ENCODE data around the gene IDH3G. TPM values are rescaled to one million over a fixed set of nuclear protein-coding genes. Genes with fewer than 3 reads are reported as not detected.

Gene IDH3G
- total and polyA plus RNA-seq, 2 experiments from 2014 or later: 41.4 to 49.0 TPM

GRCh38 chrX:153832728-153833127 is 38.6 kb upstream of the IDH3G start:
- TF ChIP-seq STAT1 (IDR thresholded peaks at IDR 0.05; ENCODE audit: unreplicated experiment) (no peak), REST (IDR thresholded peaks at IDR 0.05; ENCODE audit: unreplicated experiment) (peak; percentile 78)
- peaks cover 13% of the 10 kb centered on the region for H3K4me1 Mint-ChIP-seq
- H3K9me3 Mint-ChIP-seq: no peaks in the 10 kb centered on the region

GRCh38 chrX:153831429-153832150 is 37.4 kb upstream of the IDH3G start:
- H3K4me1 Mint-ChIP-seq: peaks cover 24% of the 10 kb centered on the region
- H3K36me3 ChIP-seq (ENCODE audit: insufficient read depth): no peaks in the 10 kb centered on the region
- H3K9me2 ChIP-seq (ENCODE audit: insufficient read depth): no peaks in the 10 kb centered on the region
- ATAC-seq (peak; percentile 10), DNase-seq (ENCODE audit: low spot score) (no peak)
- H3K27ac Mint-ChIP-seq: no peak overlapping the region
- no peaks in the 10 kb centered on the region for H4K20me1 ChIP-seq (replicated peaks; ENCODE audit: insufficient read depth)
- H3K9me3 Mint-ChIP-seq: no peaks in the 10 kb centered on the region
- H3K4me1 ChIP-seq (ENCODE audit: insufficient read depth): peaks cover 6% of the 10 kb centered on the region; the same call in 1 of the 2 replicates
- H3K27ac ChIP-seq (ENCODE audit: low read depth): no peak overlapping the region
- H3K4me3 ChIP-seq: peak overlapping the region; percentile 63
- H3K27me3 ChIP-seq (ENCODE audit: insufficient read depth): no peaks in the 10 kb centered on the region
- peak overlapping the region; percentile 74 for H3K4me3 Mint-ChIP-seq
- H3K79me2 ChIP-seq (replicated peaks; ENCODE audit: insufficient read depth): peaks cover 41% of the 10 kb centered on the region
- peak overlapping the region; percentile 84 for H3K4me2 ChIP-seq
- H3K36me3 Mint-ChIP-seq (ENCODE audit: low read depth): peaks cover 20% of the 10 kb centered on the region
- H3F3A ChIP-seq (replicated peaks; ENCODE audit: low read depth): no peaks in the 10 kb centered on the region
- H3K27me3 Mint-ChIP-seq (ENCODE audit: insufficient read depth, low read depth, poor library complexity): peaks cover 12% of the 10 kb centered on the region
- no peak overlapping the region for H2AFZ ChIP-seq
- no peak for TF ChIP-seq EZH2 (IDR thresholded peaks at IDR 0.05; ENCODE audit: low read depth, unreplicated experiment)
- TF ChIP-seq ZNF462 (CRISPR knock-in tag; IDR thresholded peaks at IDR 0.05): no peak
- no peak for TF ChIP-seq ZNF114 (CRISPR knock-in tag; IDR thresholded peaks at IDR 0.05)
- no peak for TF ChIP-seq EZH2phosphoT487 (IDR thresholded peaks at IDR 0.05; ENCODE audit: unreplicated experiment)
- no peak for TF ChIP-seq JUNB (IDR thresholded peaks at IDR 0.05; ENCODE audit: unreplicated experiment)
- no peak for TF ChIP-seq POLR2AphosphoS5 (IDR thresholded peaks at IDR 0.05; ENCODE audit: low read depth)
- no peak for TF ChIP-seq ZNF331 (CRISPR knock-in tag; IDR thresholded peaks at IDR 0.05; ENCODE audit: low read depth)
- no peak for TF ChIP-seq CREB1 (CRISPR knock-in tag; IDR thresholded peaks at IDR 0.05; ENCODE audit: low read depth)
- TF ChIP-seq ETS1 (IDR thresholded peaks at IDR 0.05): no peak
- no peak for TF ChIP-seq STAT1 (IDR thresholded peaks at IDR 0.05; ENCODE audit: unreplicated experiment)

More at GRCh38 chrX:153832728-153833127, 38.6 kb upstream of the IDH3G start:
- no peak overlapping the region for H3K4me2 ChIP-seq
- H2AFZ ChIP-seq: no peak overlapping the region
- no peaks in the 10 kb centered on the region for H3K36me3 ChIP-seq (ENCODE audit: insufficient read depth)
- H3K79me2 ChIP-seq (replicated peaks; ENCODE audit: insufficient read depth): peaks cover 29% of the 10 kb centered on the region
- Mint-ChIP-seq H3K36me3 (ENCODE audit: low read depth) (peaks cover 8% of the 10 kb centered on the region), H3K27ac (no peak overlapping the region), H3K4me3 (no peak overlapping the region), H3K27me3 (ENCODE audit: insufficient read depth, low read depth, poor library complexity) (peaks cover 10% of the 10 kb centered on the region)
- no peaks in the 10 kb centered on the region for H3F3A ChIP-seq (replicated peaks; ENCODE audit: low read depth)
- no peaks in the 10 kb centered on the region for H3K9me2 ChIP-seq (ENCODE audit: insufficient read depth)
- H3K27me3 ChIP-seq (ENCODE audit: insufficient read depth): no peaks in the 10 kb centered on the region
- H3K27ac ChIP-seq (ENCODE audit: low read depth): no peak overlapping the region
- H3K4me1 ChIP-seq (ENCODE audit: insufficient read depth): peaks cover 4% of the 10 kb centered on the region; the same call in 1 of the 2 replicates
- ATAC-seq (no peak), DNase-seq (ENCODE audit: low spot score) (no peak)
- no peak overlapping the region for H3K4me3 ChIP-seq
- H4K20me1 ChIP-seq (replicated peaks; ENCODE audit: insufficient read depth): no peaks in the 10 kb centered on the region
